Measurements from ENCODE around the gene PUM1. TPM values are rescaled to one million over a fixed set of nuclear protein-coding genes. Genes with fewer than 3 reads are reported as not detected.
"Not testable (repeated sequence)": the region's sequence is repeated elsewhere in the genome, so short reads cannot be mapped to it uniquely, and the experiment has no call there.

Gene PUM1
- total RNA-seq, 4 donors from 2014 or later = 61.6 to 109 (median 76.9) TPM

GRCh38 chr1:31051611-31052010 lies 13.9 kb downstream of the PUM1 start:
- no peak for TF ChIP-seq POLR2A (IDR thresholded peaks at IDR 0.05)
- Histone ChIP-seq H3K4me1 (peaks cover 0 to 44% (median 0%) of the 10 kb centered on the region in 4 donors), H3K27ac (no peak overlapping the region), H3K9me3 (no peaks in the 10 kb centered on the region), H3K4me3 (no peak overlapping the region), H3K36me3 (peaks cover 0 to 16% (median 0%) of the 10 kb centered on the region in 3 donors), H3K27me3 (no peaks in the 10 kb centered on the region)
- no peak for DNase-seq

- H3K4me1 ChIP-seq, H3K4me3 ChIP-seq, H3K27me3 ChIP-seq, H3K9me3 ChIP-seq, H3K27ac ChIP-seq, DNase-seq: not testable (repeated sequence)
- H3K36me3 ChIP-seq = peaks cover 0 to 13% (median 0%) of the 10 kb centered on the region in 3 donors
Measured at GRCh38 chr1:31047507-31047906, 18.0 kb downstream of the PUM1 start.

- no peak overlapping the region for H3K4me3 ChIP-seq
- H3K9me3 ChIP-seq = no peaks in the 10 kb centered on the region
- H3K36me3 ChIP-seq = peaks cover 0 to 9% (median 0%) of the 10 kb centered on the region in 3 donors
- TF ChIP-seq CTCF (IDR thresholded peaks at IDR 0.05) = no peak
- no peak for TF ChIP-seq POLR2A (IDR thresholded peaks at IDR 0.05)
- no peak for DNase-seq
- no peak overlapping the region for H3K27ac ChIP-seq
- H3K4me1 ChIP-seq = peaks cover 0 to 3% (median 0%) of the 10 kb centered on the region in 4 donors
- no peaks in the 10 kb centered on the region for H3K27me3 ChIP-seq
Measured at GRCh38 chr1:31043631-31044030, 21.9 kb downstream of the PUM1 start.

GRCh38 chr1:31042656-31043055 lies 22.9 kb downstream of the PUM1 start:
- Histone ChIP-seq H3K4me3 (no peak overlapping the region), H3K4me1 (peaks cover 0 to 4% (median 0%) of the 10 kb centered on the region in 4 donors), H3K27ac (no peak overlapping the region), H3K9me3 (no peaks in the 10 kb centered on the region), H3K36me3 (peaks cover 0 to 9% (median 0%) of the 10 kb centered on the region in 3 donors), H3K27me3 (no peaks in the 10 kb centered on the region)
- no peak for DNase-seq
- no peak for TF ChIP-seq CTCF (IDR thresholded peaks at IDR 0.05)
- TF ChIP-seq POLR2A (IDR thresholded peaks at IDR 0.05) = no peak

GRCh38 chr1:31041529-31041928 lies 24.0 kb downstream of the PUM1 start:
- Histone ChIP-seq H3K4me3 (no peak overlapping the region), H3K36me3 (peaks cover 0 to 9% (median 0%) of the 10 kb centered on the region in 3 donors), H3K27me3 (no peaks in the 10 kb centered on the region), H3K4me1 (peaks cover 0 to 10% (median 0%) of the 10 kb centered on the region in 4 donors), H3K27ac (no peak overlapping the region), H3K9me3 (no peaks in the 10 kb centered on the region)
- DNase-seq = no peak
- TF ChIP-seq POLR2A (IDR thresholded peaks at IDR 0.05) (no peak), CTCF (IDR thresholded peaks at IDR 0.05) (no peak)

GRCh38 chr1:31040038-31040437 lies 25.5 kb downstream of the PUM1 start:
- Histone ChIP-seq H3K4me1 (peaks cover 0 to 13% (median 0%) of the 10 kb centered on the region in 4 donors), H3K27me3 (no peaks in the 10 kb centered on the region), H3K4me3 (no peak overlapping the region), H3K27ac (no peak overlapping the region), H3K9me3 (no peaks in the 10 kb centered on the region), H3K36me3 (peaks cover 0 to 5% (median 0%) of the 10 kb centered on the region in 3 donors)
- no peak for TF ChIP-seq POLR2A (IDR thresholded peaks at IDR 0.05)
- TF ChIP-seq CTCF (IDR thresholded peaks at IDR 0.05) = no peak
- no peak for DNase-seq

GRCh38 chr1:31038935-31039334 lies 26.6 kb downstream of the PUM1 start:
- peaks cover 0 to 14% (median 0%) of the 10 kb centered on the region in 4 donors for H3K4me1 ChIP-seq
- not testable (repeated sequence) for H3K4me3 ChIP-seq, H3K27me3 ChIP-seq, H3K36me3 ChIP-seq, DNase-seq, H3K9me3 ChIP-seq, H3K27ac ChIP-seq
